Lung (tissue), 12 donors: ENCODE measurements around the gene ACTG1. TPM values are rescaled to one million over a fixed set of nuclear protein-coding genes. Genes with fewer than 3 reads are reported as not detected.

Experiments used
- ATAC-seq: fragments of 200-7000 bp; cut with Tn5 transposase; one replicate; pipeline ENCODE4 v1.9.1; 2020; ENCODE audit warnings: moderate number of reproducible peaks; ENCODE audit not compliant: insufficient read depth, low FRiP score
- DNase-seq, 3 donors: peaks; one replicate each; pipeline ENCODE4 v3.0.0-alpha.2; 2013 to 2017
- H3K27ac ChIP-seq, 2 donors: one replicate each; pipeline ENCODE4 v1.5.1; 2013; ENCODE audit warnings: mild to moderate bottlenecking in 2 of 2, moderate library complexity in 2 of 2, control low read depth in 1 of 2, inconsistent platforms in 1 of 2, low read depth in 1 of 2, low read length in 1 of 2
- H3K27me3 ChIP-seq, 3 donors: one replicate each; pipeline ENCODE4 v1.5.1; 2013; ENCODE audit warnings: low read length in 2 of 3; ENCODE audit not compliant: control insufficient read depth in 3 of 3, insufficient read depth in 3 of 3
- H3K36me3 ChIP-seq, 4 donors: one replicate each; pipeline ENCODE4 v1.5.1; 2013; ENCODE audit warnings: low read length in 4 of 4, mild to moderate bottlenecking in 1 of 4, moderate library complexity in 1 of 4; ENCODE audit not compliant: control insufficient read depth in 4 of 4, insufficient read depth in 4 of 4
- H3K4me1 ChIP-seq, 5 donors: one replicate each; pipeline ENCODE4 v1.5.1; 2013; ENCODE audit warnings: low read length in 5 of 5, mild to moderate bottlenecking in 2 of 5, moderate library complexity in 1 of 5; ENCODE audit not compliant: control insufficient read depth in 5 of 5, insufficient read depth in 5 of 5
- H3K4me3 ChIP-seq: one replicate; pipeline ENCODE4 v1.5.1; 2013; ENCODE audit warnings: mild to moderate bottlenecking, control low read depth, moderate library complexity
- H3K9ac ChIP-seq, 2 donors: one replicate each; pipeline ENCODE4 v1.5.1; 2013; ENCODE audit warnings: low read length in 2 of 2, control low read depth in 1 of 2; ENCODE audit not compliant: insufficient read depth in 1 of 2
- H3K9me3 ChIP-seq, 4 donors: one replicate each; pipeline ENCODE4 v1.5.1; 2013; ENCODE audit warnings: low read length in 3 of 4, mild to moderate bottlenecking in 1 of 4, moderate library complexity in 1 of 4; ENCODE audit not compliant: control insufficient read depth in 4 of 4, insufficient read depth in 3 of 4
- CTCF ChIP-seq: IDR thresholded peaks from 2 replicates; pipeline ENCODE4 v1.5.1; 2012; ENCODE audit warnings: mild to moderate bottlenecking; ENCODE audit errors: control extremely low read depth, extremely low read depth
- WGBS, 2 donors: extraction: QIAGEN DNeasy Blood & Tissue Kit; methylation state at CpG; one replicate each; pipeline ENCODE4 v1.1.7; 2013; 5-methylcytosine and 5-hydroxymethylcytosine counted together
- polyA plus RNA-seq, 2 donors: library from polyadenylated mRNA; stranded (reverse); fragments of 200-250 nt; gene quantifications; one replicate each; pipeline ENCODE4 v1.2.1, GENCODE V29; 2013
- total RNA-seq, 2 donors: library from RNA; depleted of rRNA in 1 of 2; stranded (reverse); fragments of >200 nt in 1 of 2; gene quantifications; one replicate each; pipeline ENCODE4 v1.2.1, GENCODE V29; 2014 to 2021
- donor health status: control.
- donor health status: control.
- donor health status: Bipolar disorder and iron deficiency.
- donor health status: healthy.
- donor health status: DM: yes; HTN: yes; CAD: no.

ACTG1 gene
- total and polyA plus RNA-seq, 4 donors: 1,461 to 4,301 (median 3,063) TPM

- Histone ChIP-seq H3K36me3 (peaks cover 8 to 79% (median 24%) of the 10 kb centered on the region in 4 donors), H3K9me3 (peaks cover 0 to 3% (median 0%) of the 10 kb centered on the region in 4 donors), H3K27me3 (no peaks in the 10 kb centered on the region), H3K27ac (no peak overlapping the region), H3K4me1 (no peaks in the 10 kb centered on the region), H3K4me3 (no peak overlapping the region), H3K9ac (no peak overlapping the region)
- DNase-seq (no peak), ATAC-seq (no peak)
- TF ChIP-seq CTCF: no peak
- WGBS, 2 donors: 92 to 94% methylated on average over 24 of the region's 24 CpGs
These were observed 32.8 kb upstream of the ACTG1 start for GRCh38 chr17:81545160-81545949.

GRCh38 chr17:81544281-81544974, 31.8 kb upstream of the ACTG1 start:
- Histone ChIP-seq H3K27ac (no peak overlapping the region), H3K9ac (no peak overlapping the region), H3K4me3 (no peak overlapping the region), H3K27me3 (no peaks in the 10 kb centered on the region), H3K4me1 (no peaks in the 10 kb centered on the region), H3K9me3 (peaks cover 0 to 6% (median 0%) of the 10 kb centered on the region in 4 donors), H3K36me3 (peaks cover 8 to 82% (median 20%) of the 10 kb centered on the region in 4 donors)
- DNase-seq (no peak), ATAC-seq (no peak)
- WGBS, 2 donors: 89 to 97% methylated on average over 16 of the region's 16 CpGs
- no peak for TF ChIP-seq CTCF

- no peak for ATAC-seq
- no peak overlapping the region for H3K4me3 ChIP-seq
- H3K27ac ChIP-seq: no peak overlapping the region
- H3K9me3 ChIP-seq: peaks cover 0 to 6% (median 0%) of the 10 kb centered on the region in 4 donors
- no peaks in the 10 kb centered on the region for H3K4me1 ChIP-seq
- no peak for TF ChIP-seq CTCF
- H3K27me3 ChIP-seq: no peaks in the 10 kb centered on the region
- DNase-seq: no peak
- WGBS, 2 donors: 94 to 98% methylated on average over 15 of the region's 15 CpGs
- H3K36me3 ChIP-seq: peaks cover 8 to 82% (median 17%) of the 10 kb centered on the region in 4 donors
- no peak overlapping the region for H3K9ac ChIP-seq
These were observed 31.2 kb upstream of the ACTG1 start for GRCh38 chr17:81543756-81544155.
